Measurements from ENCODE around the gene SLC8A1.

Gene SLC8A1

GRCh38 chr2:40363631-40364030, 88.3 kb downstream of the SLC8A1 start:
- no peaks in the 10 kb centered on the region for H3K36me3 ChIP-seq (ENCODE audit: insufficient read depth, low read length)
- H3K27me3 ChIP-seq (ENCODE audit: insufficient read depth, low read length) = no peaks in the 10 kb centered on the region
- H3K4me3 ChIP-seq (ENCODE audit: low read length) = no peak overlapping the region
- H3K9me3 ChIP-seq (ENCODE audit: low read length) = no peaks in the 10 kb centered on the region
- no peak overlapping the region for H2AFZ ChIP-seq (ENCODE audit: low read depth, low read length)
- H3K4me1 ChIP-seq (ENCODE audit: insufficient read depth, low read length) = peaks cover 5% of the 10 kb centered on the region

- no peaks in the 10 kb centered on the region for H3K36me3 ChIP-seq (ENCODE audit: insufficient read depth, low read length)
Observed at GRCh38 chr2:40363231-40363630, 88.7 kb downstream of the SLC8A1 start.

GRCh38 chr2:40361478-40361877, 90.4 kb downstream of the SLC8A1 start:
- H3K4me3 ChIP-seq (ENCODE audit: low read length) = no peak overlapping the region
- no peaks in the 10 kb centered on the region for H3K27me3 ChIP-seq (ENCODE audit: insufficient read depth, low read length)
- no peaks in the 10 kb centered on the region for H3K36me3 ChIP-seq (ENCODE audit: insufficient read depth, low read length)
- no peak overlapping the region for H2AFZ ChIP-seq (ENCODE audit: low read depth, low read length)
- H3K4me1 ChIP-seq (ENCODE audit: insufficient read depth, low read length) = peaks cover 10% of the 10 kb centered on the region
- H3K9me3 ChIP-seq (ENCODE audit: low read length) = no peaks in the 10 kb centered on the region

More at GRCh38 chr2:40363231-40363630, 88.7 kb downstream of the SLC8A1 start:
- Histone ChIP-seq H3K4me1 (ENCODE audit: insufficient read depth, low read length) (peaks cover 5% of the 10 kb centered on the region), H2AFZ (ENCODE audit: low read depth, low read length) (no peak overlapping the region), H3K9me3 (ENCODE audit: low read length) (no peaks in the 10 kb centered on the region), H3K27me3 (ENCODE audit: insufficient read depth, low read length) (no peaks in the 10 kb centered on the region), H3K4me3 (ENCODE audit: low read length) (no peak overlapping the region)

DNA sequence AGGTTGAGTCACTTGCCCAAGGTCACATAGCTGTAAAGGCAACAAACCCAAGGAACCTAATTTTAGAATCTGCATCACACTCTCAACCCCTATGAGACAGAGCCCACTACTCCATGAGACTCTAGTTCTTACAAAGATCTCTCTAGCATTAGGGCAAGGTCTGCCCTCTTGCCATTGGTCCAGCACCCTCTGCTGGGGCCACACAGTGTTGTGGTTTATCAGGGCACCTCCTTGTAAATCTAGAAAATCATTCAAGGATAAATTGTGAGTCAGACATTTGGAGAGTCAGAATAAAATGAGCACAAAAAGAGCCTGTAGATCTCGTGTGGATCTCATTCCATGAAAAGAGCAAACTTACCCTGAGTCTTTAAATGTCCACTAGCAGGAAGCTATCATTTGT, 91.2 kb downstream of the SLC8A1 start:
- Histone ChIP-seq H3K27me3 (ENCODE audit: insufficient read depth, low read length) (no peaks in the 10 kb centered on the region), H3K4me1 (ENCODE audit: insufficient read depth, low read length) (peaks cover 10% of the 10 kb centered on the region), H3K4me3 (ENCODE audit: low read length) (no peak overlapping the region), H3K36me3 (ENCODE audit: insufficient read depth, low read length) (no peaks in the 10 kb centered on the region), H3K9me3 (ENCODE audit: low read length) (no peaks in the 10 kb centered on the region), H2AFZ (ENCODE audit: low read depth, low read length) (no peak overlapping the region)

DNA sequence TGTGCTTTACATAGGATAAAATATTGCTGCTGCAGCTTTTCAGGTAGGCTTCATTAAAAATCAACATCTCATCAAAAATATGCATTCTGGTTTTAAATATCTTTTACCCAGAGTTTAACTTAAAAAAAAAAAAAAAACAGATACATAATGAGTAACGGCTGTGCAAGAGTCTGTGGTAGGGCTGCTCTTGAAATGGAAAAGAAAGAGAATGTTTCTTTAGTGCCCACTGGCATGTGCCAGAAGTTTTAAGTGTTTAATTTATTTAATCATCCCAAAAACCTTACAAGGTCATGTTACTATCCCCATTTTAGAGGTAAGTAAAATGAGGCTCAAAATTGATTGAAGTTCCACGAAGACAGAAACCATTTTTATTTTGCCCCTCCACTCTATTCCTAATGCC, 92.1 kb downstream of the SLC8A1 start:
- H3K4me3 ChIP-seq (ENCODE audit: low read length) = no peak overlapping the region
- no peaks in the 10 kb centered on the region for H3K27me3 ChIP-seq (ENCODE audit: insufficient read depth, low read length)
- H3K4me1 ChIP-seq (ENCODE audit: insufficient read depth, low read length) = peaks cover 10% of the 10 kb centered on the region
- H3K36me3 ChIP-seq (ENCODE audit: insufficient read depth, low read length) = no peaks in the 10 kb centered on the region
- no peaks in the 10 kb centered on the region for H3K9me3 ChIP-seq (ENCODE audit: low read length)
- H2AFZ ChIP-seq (ENCODE audit: low read depth, low read length) = no peak overlapping the region

DNA sequence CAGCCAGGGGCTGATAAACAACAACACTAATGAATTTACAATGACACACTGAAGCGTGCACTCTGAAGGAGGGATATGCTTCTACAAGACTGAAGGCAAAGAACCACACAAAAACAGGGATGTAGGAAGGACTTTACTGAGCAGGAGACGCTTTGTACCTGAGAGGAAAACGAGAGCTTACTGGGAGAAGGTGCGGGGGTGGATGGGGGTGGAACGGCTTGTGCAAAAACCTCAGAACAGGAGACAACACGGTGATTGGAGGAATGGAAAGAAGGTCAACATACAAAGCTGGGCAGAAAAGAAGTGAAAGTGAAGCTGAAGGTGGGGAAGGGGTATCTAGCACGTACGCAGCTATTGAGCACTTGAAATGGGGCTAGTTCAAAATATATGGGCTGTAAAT, 93.1 kb downstream of the SLC8A1 start:
- H3K4me3 ChIP-seq (ENCODE audit: low read length) = no peak overlapping the region
- H3K27me3 ChIP-seq (ENCODE audit: insufficient read depth, low read length) = no peaks in the 10 kb centered on the region
- no peaks in the 10 kb centered on the region for H3K36me3 ChIP-seq (ENCODE audit: insufficient read depth, low read length)
- H2AFZ ChIP-seq (ENCODE audit: low read depth, low read length) = no peak overlapping the region
- H3K4me1 ChIP-seq (ENCODE audit: insufficient read depth, low read length) = peaks cover 10% of the 10 kb centered on the region
- no peaks in the 10 kb centered on the region for H3K9me3 ChIP-seq (ENCODE audit: low read length)

GRCh38 chr2:40357667-40358066, 94.2 kb downstream of the SLC8A1 start:
- Histone ChIP-seq H3K36me3 (ENCODE audit: insufficient read depth, low read length) (no peaks in the 10 kb centered on the region), H2AFZ (ENCODE audit: low read depth, low read length) (no peak overlapping the region), H3K9me3 (ENCODE audit: low read length) (no peaks in the 10 kb centered on the region), H3K27me3 (ENCODE audit: insufficient read depth, low read length) (no peaks in the 10 kb centered on the region), H3K4me1 (ENCODE audit: insufficient read depth, low read length) (peaks cover 7% of the 10 kb centered on the region), H3K4me3 (ENCODE audit: low read length) (no peak overlapping the region)

- H3K27me3 ChIP-seq (ENCODE audit: insufficient read depth, low read length) = no peaks in the 10 kb centered on the region
- H3K4me1 ChIP-seq (ENCODE audit: insufficient read depth, low read length) = peaks cover 7% of the 10 kb centered on the region
- H2AFZ ChIP-seq (ENCODE audit: low read depth, low read length) = no peak overlapping the region
- no peaks in the 10 kb centered on the region for H3K9me3 ChIP-seq (ENCODE audit: low read length)
- no peak overlapping the region for H3K4me3 ChIP-seq (ENCODE audit: low read length)
- no peaks in the 10 kb centered on the region for H3K36me3 ChIP-seq (ENCODE audit: insufficient read depth, low read length)
Observed at GRCh38 chr2:40355451-40355850, 96.4 kb downstream of the SLC8A1 start.

GRCh38 chr2:40353231-40353630, 98.7 kb downstream of the SLC8A1 start:
- H3K4me1 ChIP-seq (ENCODE audit: insufficient read depth, low read length) = peaks cover 5% of the 10 kb centered on the region
- no peaks in the 10 kb centered on the region for H3K9me3 ChIP-seq (ENCODE audit: low read length)

GRCh38 chr2:40352703-40353099, 99.2 kb downstream of the SLC8A1 start:
- Histone ChIP-seq H3K4me3 (ENCODE audit: low read length) (no peak overlapping the region), H3K9me3 (ENCODE audit: low read length) (no peaks in the 10 kb centered on the region)

More at GRCh38 chr2:40353231-40353630, 98.7 kb downstream of the SLC8A1 start:
- Histone ChIP-seq H3K27me3 (ENCODE audit: insufficient read depth, low read length) (no peaks in the 10 kb centered on the region), H3K4me3 (ENCODE audit: low read length) (no peak overlapping the region), H3K36me3 (ENCODE audit: insufficient read depth, low read length) (no peaks in the 10 kb centered on the region), H2AFZ (ENCODE audit: low read depth, low read length) (no peak overlapping the region)

GRCh38 chr2:40352041-40352702, 99.7 kb downstream of the SLC8A1 start:
- no peaks in the 10 kb centered on the region for H3K36me3 ChIP-seq (ENCODE audit: insufficient read depth, low read length)
- H2AFZ ChIP-seq (ENCODE audit: low read depth, low read length) = no peak overlapping the region
- H3K9me3 ChIP-seq (ENCODE audit: low read length) = no peaks in the 10 kb centered on the region
- no peaks in the 10 kb centered on the region for H3K27me3 ChIP-seq (ENCODE audit: insufficient read depth, low read length)
- H3K4me1 ChIP-seq (ENCODE audit: insufficient read depth, low read length) = no peaks in the 10 kb centered on the region
- no peak overlapping the region for H3K4me3 ChIP-seq (ENCODE audit: low read length)

More at GRCh38 chr2:40352703-40353099, 99.2 kb downstream of the SLC8A1 start:
- H3K27me3 ChIP-seq (ENCODE audit: insufficient read depth, low read length) = no peaks in the 10 kb centered on the region
- H2AFZ ChIP-seq (ENCODE audit: low read depth, low read length) = no peak overlapping the region
- no peaks in the 10 kb centered on the region for H3K36me3 ChIP-seq (ENCODE audit: insufficient read depth, low read length)
- peaks cover 2% of the 10 kb centered on the region for H3K4me1 ChIP-seq (ENCODE audit: insufficient read depth, low read length)

DNA sequence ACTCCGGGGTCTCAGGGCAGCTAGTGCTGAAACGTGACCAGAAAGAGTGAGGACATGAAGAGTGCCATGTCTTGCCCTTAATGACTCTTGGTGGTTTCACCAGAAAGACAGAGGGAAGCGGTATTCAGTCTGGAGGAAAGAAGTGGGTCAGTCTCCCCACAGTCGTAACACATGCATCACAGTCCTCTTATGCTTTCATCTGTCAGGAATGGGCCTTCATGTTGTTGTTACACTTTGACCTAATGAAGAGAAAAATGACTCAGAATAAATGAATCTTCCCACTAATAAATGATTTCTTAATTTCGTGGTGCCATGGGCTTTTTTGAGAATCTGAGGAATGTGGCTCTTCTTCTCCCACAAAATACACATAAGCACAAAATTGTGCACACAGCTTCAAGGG, 103.2 kb downstream of the SLC8A1 start:
- no peaks in the 10 kb centered on the region for H3K36me3 ChIP-seq (ENCODE audit: insufficient read depth, low read length)
- H3K9me3 ChIP-seq (ENCODE audit: low read length) = no peaks in the 10 kb centered on the region
- no peaks in the 10 kb centered on the region for H3K4me1 ChIP-seq (ENCODE audit: insufficient read depth, low read length)
- H3K4me3 ChIP-seq (ENCODE audit: low read length) = no peak overlapping the region
- H2AFZ ChIP-seq (ENCODE audit: low read depth, low read length) = no peak overlapping the region
- H3K27me3 ChIP-seq (ENCODE audit: insufficient read depth, low read length) = no peaks in the 10 kb centered on the region

GRCh38 chr2:40348038-40348437, 103.9 kb downstream of the SLC8A1 start:
- Histone ChIP-seq H3K36me3 (ENCODE audit: insufficient read depth, low read length) (no peaks in the 10 kb centered on the region), H3K4me1 (ENCODE audit: insufficient read depth, low read length) (no peaks in the 10 kb centered on the region), H3K9me3 (ENCODE audit: low read length) (no peaks in the 10 kb centered on the region), H2AFZ (ENCODE audit: low read depth, low read length) (no peak overlapping the region), H3K27me3 (ENCODE audit: insufficient read depth, low read length) (no peaks in the 10 kb centered on the region), H3K4me3 (ENCODE audit: low read length) (no peak overlapping the region)
